CD4-positive, alpha-beta T cell (primary cell): ENCODE data around the gene BRMS1. TPM values are rescaled to one million over a fixed set of nuclear protein-coding genes. Genes with fewer than 3 reads are reported as not detected.

ENCODE experiments used
- ATAC-seq: fragments of 200-7000 bp; cut with Tn5 transposase; one replicate; pipeline ENCODE4 v1.10.0; 2022; ENCODE audit warnings: mild to moderate bottlenecking; ENCODE audit not compliant: poor library complexity
- CTCF ChIA-PET: fragments of 350-600 bp; sonication (Branson Sonifier 250); formaldehyde crosslinking; loops from one replicate; lab custom pipeline; 2021; ENCODE audit warnings: antibody characterized with exemption, inconsistent platforms; lab: Charles Lee
- POLR2A ChIA-PET: fragments of 350-600 bp; sonication (Branson Sonifier 250); formaldehyde crosslinking; loops from one replicate; lab custom pipeline; 2021; ENCODE audit warnings: antibody characterized with exemption, inconsistent platforms; lab: Charles Lee
- DNase-seq, 14 experiments: peaks; one replicate each; pipeline ENCODE4 v3.0.0-alpha.2; 2013 to 2020; ENCODE audit warnings: mixed read lengths in 2 of 14
- H3K27ac ChIP-seq, 2 donors: one replicate each; pipeline versions ENCODE4 v1.5.1 to v1.7.0; 2013; ENCODE audit warnings: low read length in 2 of 2, low read depth in 1 of 2, mild to moderate bottlenecking in 1 of 2
- H3K27me3 ChIP-seq, 2 experiments: 1 replicate in 1 of 2; 2 replicates in 1 of 2; pipeline versions ENCODE4 v1.6.1 to v1.7.0; 2013; ENCODE audit warnings: low read length in 2 of 2, control low read depth in 1 of 2, mild to moderate bottlenecking in 1 of 2, moderate library complexity in 1 of 2; ENCODE audit not compliant: insufficient read depth in 2 of 2, control insufficient read depth in 1 of 2
- H3K36me3 ChIP-seq: one replicate; pipeline ENCODE4 v1.6.1; 2013; ENCODE audit warnings: low read length, control low read depth; ENCODE audit not compliant: insufficient read depth
- H3K4me1 ChIP-seq: one replicate; pipeline ENCODE4 v1.6.1; 2013; ENCODE audit warnings: low read length, control low read depth; ENCODE audit not compliant: insufficient read depth
- H3K4me3 ChIP-seq: one replicate; pipeline ENCODE4 v1.5.1; 2013; ENCODE audit warnings: mild to moderate bottlenecking, low read length, moderate library complexity
- H3K9me3 ChIP-seq, 2 experiments: 1 replicate in 1 of 2; 2 replicates in 1 of 2; pipeline versions ENCODE4 v1.6.1 to v1.7.0; 2013; ENCODE audit warnings: low read length in 2 of 2, mild to moderate bottlenecking in 2 of 2, control low read depth in 1 of 2, moderate library complexity in 1 of 2; ENCODE audit not compliant: control insufficient read depth in 1 of 2, insufficient read depth in 1 of 2
- H3K27ac Mint-ChIP-seq: one replicate; pipeline ENCODE4 v1.8.0; 2020; ENCODE audit warnings: mixed read lengths
- H3K27me3 Mint-ChIP-seq: one replicate; pipeline ENCODE4 v1.8.0; 2021; ENCODE audit warnings: mixed read lengths
- H3K36me3 Mint-ChIP-seq: one replicate; pipeline ENCODE4 v1.8.0; 2021; ENCODE audit warnings: low read depth, mixed read lengths
- H3K4me1 Mint-ChIP-seq: one replicate; pipeline ENCODE4 v1.8.0; 2021; ENCODE audit warnings: low read depth, mixed read lengths
- H3K4me3 Mint-ChIP-seq: one replicate; pipeline ENCODE4 v1.8.0; 2020; ENCODE audit warnings: mild to moderate bottlenecking, mixed read lengths
- H3K9me3 Mint-ChIP-seq: one replicate; pipeline ENCODE4 v1.8.0; 2020; ENCODE audit warnings: mixed read lengths
- CTCF ChIP-seq: fragments of 200-600 bp; IDR thresholded peaks from one replicate; pipeline ENCODE4 v1.8.0; 2022; ENCODE audit warnings: antibody characterized with exemption, mild to moderate bottlenecking
- intact Hi-C, 2 experiments: fragments of 100-400 bp; cut with DNase I in 1 of 2; cut with micrococcal nuclease in 1 of 2; formaldehyde crosslinking; loops; one replicate each; pipeline versions ENCODE4 v1.15.1 to v1.9.0; 2023 to 2025; cut with DNase I, micrococcal nuclease
- total RNA-seq, 174 experiments: library from RNA in 2 of 174; stranded (reverse) in 2 of 174; gene quantifications; one replicate each; pipeline ENCODE4 v1.2.3 and lab custom pipeline; 2021 to 2026

The BRMS1 gene
- total RNA-seq, 2 experiments from 2014 or later = 52.7 to 58.4 TPM

- peaks cover 2% of the 10 kb centered on the region for H3K9me3 Mint-ChIP-seq
- ChIA-PET POLR2A (interaction anchor here (0.7 to 6.3 kb wide), 11 partner anchors 20 to 732 kb away, joined by 3 to 46 read pairs (median 4); partner anchors contain the start of genes CD248, PCNX3, RCE1 and SLC29A2), CTCF (interaction anchor here (1.6 to 4.2 kb wide), 2 partner anchors 35 to 39 kb away, joined by 4 to 24 read pairs; no protein-coding TSS in a partner anchor)
- H3K27me3 Mint-ChIP-seq = peaks cover 5% of the 10 kb centered on the region
- DNase-seq (peak in 1 of 14 experiments; percentile 38), ATAC-seq (no peak)
- Histone ChIP-seq H3K27me3 (no peaks in the 10 kb centered on the region), H3K27ac (peak overlapping the region; percentile 57 to 65), H3K4me3 (peak overlapping the region; percentile 96), H3K4me1 (peaks cover 56% of the 10 kb centered on the region), H3K9me3 (no peaks in the 10 kb centered on the region), H3K36me3 (peaks cover 10% of the 10 kb centered on the region)
- H3K4me1 Mint-ChIP-seq = peaks cover 53% of the 10 kb centered on the region
- TF ChIP-seq CTCF = no peak
- peak overlapping the region; percentile 97 for H3K4me3 Mint-ChIP-seq
- intact Hi-C loops = loop anchor here (5.0 to 10.0 kb wide), 2 partner anchors 41 to 1262 kb away; partner anchors contain the start of genes CDCA5 (in 1 of the 2) and ZFPL1 (in 1 of the 2)
- H3K36me3 Mint-ChIP-seq = peaks cover 43% of the 10 kb centered on the region
- H3K27ac Mint-ChIP-seq = peak overlapping the region; percentile 100
Measured at GRCh38 chr11:66346476-66347424, 1.8 kb upstream of the BRMS1 start.

GRCh38 chr11:66345316-66345649 lies 379 bp upstream of the BRMS1 start:
- Histone ChIP-seq H3K9me3 (no peaks in the 10 kb centered on the region), H3K4me3 (peak overlapping the region; percentile 100), H3K4me1 (peaks cover 56% of the 10 kb centered on the region), H3K27me3 (no peaks in the 10 kb centered on the region), H3K36me3 (peaks cover 25% of the 10 kb centered on the region), H3K27ac (peak overlapping the region; percentile 75 to 78)
- intact Hi-C loops = loop anchor here (1.0 to 10.0 kb wide), 7 partner anchors 17 to 1260 kb away; partner anchors contain the start of genes RCE1 (in 2 of the 2), CDCA5 (in 1 of the 2), SLC29A2 (in 1 of the 2) and ZFPL1 (in 1 of the 2)
- no peak for TF ChIP-seq CTCF
- Mint-ChIP-seq H3K36me3 (peaks cover 50% of the 10 kb centered on the region), H3K4me3 (peak overlapping the region; percentile 97), H3K4me1 (peaks cover 48% of the 10 kb centered on the region), H3K27me3 (peaks cover 5% of the 10 kb centered on the region), H3K9me3 (peaks cover 2% of the 10 kb centered on the region), H3K27ac (peak overlapping the region; percentile 94)
- CTCF ChIA-PET = interaction anchor here (1.2 to 4.2 kb wide), 4 partner anchors 33 to 94 kb away, joined by 4 to 24 read pairs (median 6); partner anchors contain the start of gene MRPL11
- POLR2A ChIA-PET = interaction anchor here (0.8 to 6.3 kb wide), 10 partner anchors 10 to 1249 kb away, joined by 3 to 46 read pairs (median 6); partner anchors contain the start of genes CD248, MRPL11, RIN1 and SLC29A2
- ATAC-seq (peak; percentile 25), DNase-seq (no peak)

DNA sequence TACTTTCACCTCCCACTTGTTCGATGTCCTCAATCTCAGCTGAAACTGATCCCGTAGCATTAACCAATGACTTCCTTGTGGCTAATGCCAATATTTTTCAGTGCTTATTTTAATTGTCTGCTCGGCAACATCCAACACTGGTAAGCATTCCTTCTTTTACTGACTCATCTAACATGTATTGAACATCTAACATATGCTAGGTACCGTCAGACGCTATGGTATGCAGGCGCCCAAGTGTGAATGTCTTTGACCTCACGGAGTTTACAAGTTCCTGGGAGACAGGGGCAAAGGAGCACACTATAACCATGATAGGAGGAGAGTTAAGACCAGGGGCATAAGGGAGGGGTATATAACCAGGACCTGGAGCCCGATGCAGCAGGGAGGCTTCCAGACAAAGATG lies 1.7 kb downstream of the BRMS1 start:
- intact Hi-C loops = loop anchor here in 1 of 2 experiments (10.0 kb wide), 1 partner anchor 1258 kb away; the partner anchor contains the start of genes CDCA5 and ZFPL1
- H3K4me3 ChIP-seq = no peak overlapping the region
- ChIA-PET POLR2A (interaction anchor here (1.2 to 6.3 kb wide), 2 partner anchors 28 to 54 kb away, joined by 4 to 46 read pairs; partner anchors contain the start of genes SLC29A2 and YIF1A), CTCF (interaction anchor here (1.6 to 4.2 kb wide), 2 partner anchors 31 to 43 kb away, joined by 3 to 24 read pairs; no protein-coding TSS in a partner anchor)
- peaks cover 40% of the 10 kb centered on the region for H3K4me1 Mint-ChIP-seq
- peaks cover 45% of the 10 kb centered on the region for H3K4me1 ChIP-seq
- no peak overlapping the region for H3K27ac ChIP-seq
- peaks cover 43% of the 10 kb centered on the region for H3K36me3 ChIP-seq
- peaks cover 5% of the 10 kb centered on the region for H3K27me3 Mint-ChIP-seq
- peaks cover 2% of the 10 kb centered on the region for H3K9me3 Mint-ChIP-seq
- DNase-seq (no peak), ATAC-seq (no peak)
- no peak for TF ChIP-seq CTCF
- H3K27me3 ChIP-seq = no peaks in the 10 kb centered on the region
- H3K4me3 Mint-ChIP-seq = peak overlapping the region; percentile 97
- no peaks in the 10 kb centered on the region for H3K9me3 ChIP-seq
- H3K27ac Mint-ChIP-seq = peak overlapping the region; percentile 94
- peaks cover 66% of the 10 kb centered on the region for H3K36me3 Mint-ChIP-seq
